Kasumi-1 (cell line): ENCODE results near the gene COPA.
"Not testable (repeated sequence)": the region's sequence is repeated elsewhere in the genome, so short reads cannot be mapped to it uniquely, and the experiment has no call there.

Experiments used
- DNase-seq, 2 experiments: peaks; one replicate each; lab custom pipeline; 2025; lab: John Stamatoyannopoulos, UW

The COPA gene

GRCh38 chr1:160342953-160343869, at the start of gene COPA, which contains the start of gene NCSTN:
Gene COPA (minus strand): TSS chr1:160343250. CDS start chr1:160343170, 80 bp downstream.
Gene NCSTN (plus strand): TSS chr1:160343383. CDS start chr1:160343397, 14 bp downstream.
- DNase-seq = peak; percentile 92 to 94

GRCh38 chr1:160388406-160388805, 45.4 kb upstream of the COPA start:
- not testable (repeated sequence) for DNase-seq

GRCh38 chr1:160384812-160385211, 41.8 kb upstream of the COPA start:
- not testable (repeated sequence) for DNase-seq

- no peak for DNase-seq
Measured at GRCh38 chr1:160377585-160378206, 34.6 kb upstream of the COPA start.

- DNase-seq = peak; percentile 89 to 91
Measured at GRCh38 chr1:160376525-160377131, 33.6 kb upstream of the COPA start.

GRCh38 chr1:160375788-160376524, 32.9 kb upstream of the COPA start:
- no peak for DNase-seq

GRCh38 chr1:160374306-160375110, 31.5 kb upstream of the COPA start:
- DNase-seq = no peak

- peak; percentile 28 to 39 for DNase-seq
Measured at GRCh38 chr1:160373696-160374095, 30.6 kb upstream of the COPA start.

- DNase-seq = no peak
Measured at GRCh38 chr1:160371756-160372155, 28.7 kb upstream of the COPA start.

- DNase-seq = no peak
Measured at GRCh38 chr1:160371346-160371631, 28.2 kb upstream of the COPA start.

GRCh38 chr1:160370561-160371345, 27.7 kb upstream of the COPA start:
- DNase-seq = no peak

GRCh38 chr1:160369087-160369486, 26.0 kb upstream of the COPA start:
- DNase-seq = no peak

GRCh38 chr1:160367934-160368923, 25.2 kb upstream of the COPA start:
- DNase-seq = no peak

GRCh38 chr1:160367516-160367900, 24.5 kb upstream of the COPA start:
- no peak for DNase-seq

- DNase-seq = no peak
Measured at GRCh38 chr1:160366731-160367515, 23.9 kb upstream of the COPA start, which contains the start of gene NHLH1. Gene NHLH1 (plus strand): TSS chr1:160367071. CDS start chr1:160370732, 3,661 bp downstream.

GRCh38 chr1:160365325-160365724, 22.3 kb upstream of the COPA start:
- no peak for DNase-seq

- DNase-seq = no peak
Measured at GRCh38 chr1:160363951-160364735, 21.1 kb upstream of the COPA start.

- DNase-seq = no peak
Measured at GRCh38 chr1:160363010-160363409, 20.0 kb upstream of the COPA start.
